EL (cell line): ENCODE data around the gene PIF1.

Experiments used
- DNase-seq: peaks from one replicate; pipeline ENCODE4 v3.0.0-alpha.2; 2016

PIF1 gene

GRCh38 chr15:64773606-64774005 is 51.8 kb downstream of the PIF1 start:
- no peak for DNase-seq

- DNase-seq, result no peak
Observed at GRCh38 chr15:64772964-64773363, 52.5 kb downstream of the PIF1 start.

- DNase-seq, result no peak
Observed at GRCh38 chr15:64772488-64772887, 53.0 kb downstream of the PIF1 start.

GRCh38 chr15:64770626-64771025 is 54.8 kb downstream of the PIF1 start:
- DNase-seq, result no peak

- DNase-seq, result no peak
Observed at GRCh38 chr15:64767203-64767602, 58.2 kb downstream of the PIF1 start.

- DNase-seq, result no peak
Observed at GRCh38 chr15:64766058-64766457, 59.4 kb downstream of the PIF1 start.
